NCI-H82 treated with DMSO at 0.1 percent for 48 hours (cell line): ENCODE data around the gene TMEM196.

Experiments used
- DNase-seq: peaks from one replicate; lab custom pipeline; 2025; ENCODE audit not compliant: unreplicated experiment; lab: John Stamatoyannopoulos, UW

Gene TMEM196

DNA sequence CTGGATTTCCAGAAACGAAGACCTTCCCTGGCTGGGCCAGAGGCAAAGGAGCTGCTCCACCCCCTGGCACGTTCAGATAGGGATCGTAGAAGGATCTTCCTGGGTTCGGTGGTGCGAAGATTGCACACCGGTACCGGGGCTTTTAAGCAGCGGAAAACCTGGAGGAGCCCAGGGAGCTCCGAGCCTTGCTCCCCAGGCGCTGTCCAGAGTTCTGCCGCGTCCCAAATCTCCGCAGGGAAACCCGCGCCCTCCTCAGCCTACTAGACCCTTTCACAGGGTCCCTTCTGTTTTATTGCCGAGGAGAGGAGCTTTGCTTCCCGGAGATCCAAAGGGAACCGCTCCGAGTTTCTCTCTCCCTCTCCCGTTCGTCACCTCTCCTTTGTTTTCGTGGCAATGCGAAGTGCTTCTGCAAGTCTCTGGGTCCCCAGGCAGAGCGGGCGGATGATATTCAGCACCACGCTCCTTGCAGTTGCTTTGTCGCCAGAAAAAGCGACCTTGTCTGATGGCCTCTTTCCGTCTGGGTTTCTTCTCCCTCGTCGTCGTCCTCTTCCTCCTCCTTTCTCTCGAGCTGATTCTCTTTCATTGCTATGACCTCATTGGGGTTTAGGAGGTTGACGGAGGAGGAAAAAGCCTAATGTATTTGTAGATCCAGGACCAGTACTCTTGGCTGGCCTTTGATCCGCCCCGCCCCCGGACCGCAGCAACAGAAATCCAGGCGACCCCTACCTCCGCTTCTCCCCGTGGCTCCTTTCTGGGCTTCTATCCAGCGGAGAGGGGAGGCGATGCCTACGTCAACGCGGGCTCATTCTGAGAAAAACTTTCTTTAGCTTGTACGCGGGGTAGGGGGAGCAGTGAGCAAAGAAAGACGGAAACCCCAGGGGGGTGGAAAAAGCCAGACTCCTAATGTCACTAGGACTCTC is at the start of gene TMEM196:
Gene TMEM196, minus strand, starts transcription at position 777 of the 920 bp plus-strand sequence. CDS start 921 bp downstream, outside the sequence.
- no peak for DNase-seq

DNA sequence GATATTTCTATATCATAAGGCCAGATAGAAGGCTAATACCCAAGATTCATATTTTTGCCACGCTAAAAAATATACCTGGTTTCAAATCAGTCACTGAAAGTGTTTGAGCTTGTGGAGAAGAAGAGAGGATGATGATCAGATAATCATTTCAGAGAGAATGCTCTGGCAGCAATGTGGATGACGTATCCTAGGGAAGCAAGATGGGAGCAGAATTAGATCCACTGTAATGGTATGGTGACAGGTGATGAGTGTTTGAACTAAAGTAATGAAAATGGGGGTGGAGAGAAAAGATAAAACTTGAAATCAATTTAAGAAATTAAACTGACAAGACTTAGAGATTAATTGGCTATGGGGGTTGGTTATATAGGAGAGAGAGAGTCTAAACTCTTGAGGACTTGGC is 42.7 kb upstream of the TMEM196 start:
- DNase-seq = no peak

DNA sequence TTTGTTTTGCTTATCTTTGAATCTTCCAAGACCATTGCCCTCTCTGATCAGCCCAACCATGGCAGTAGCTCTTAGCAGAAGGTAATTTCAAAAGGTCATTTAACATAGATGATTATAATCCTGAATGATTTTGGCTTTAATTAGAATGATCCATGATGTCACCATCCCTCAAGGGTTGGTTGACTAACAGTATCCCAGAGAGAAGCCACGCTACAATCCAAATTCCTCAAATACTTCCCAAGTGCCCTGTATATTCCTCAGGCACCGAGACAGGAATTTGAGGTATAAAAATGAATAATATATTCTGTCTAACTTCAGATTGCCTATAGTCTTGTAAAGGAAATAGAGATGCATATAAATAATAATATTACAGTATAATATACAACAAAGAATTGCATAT is 42.1 kb upstream of the TMEM196 start:
- no peak for DNase-seq

- no peak for DNase-seq
Measured at GRCh38 chr7:19814776-19815175, 41.4 kb upstream of the TMEM196 start.

- DNase-seq = no peak
Measured at GRCh38 chr7:19811386-19811785, 38.0 kb upstream of the TMEM196 start.

- DNase-seq = no peak
Measured at GRCh38 chr7:19798986-19799385, 25.6 kb upstream of the TMEM196 start.

- DNase-seq = no peak
Measured at GRCh38 chr7:19783541-19783940, 10.1 kb upstream of the TMEM196 start.

DNA sequence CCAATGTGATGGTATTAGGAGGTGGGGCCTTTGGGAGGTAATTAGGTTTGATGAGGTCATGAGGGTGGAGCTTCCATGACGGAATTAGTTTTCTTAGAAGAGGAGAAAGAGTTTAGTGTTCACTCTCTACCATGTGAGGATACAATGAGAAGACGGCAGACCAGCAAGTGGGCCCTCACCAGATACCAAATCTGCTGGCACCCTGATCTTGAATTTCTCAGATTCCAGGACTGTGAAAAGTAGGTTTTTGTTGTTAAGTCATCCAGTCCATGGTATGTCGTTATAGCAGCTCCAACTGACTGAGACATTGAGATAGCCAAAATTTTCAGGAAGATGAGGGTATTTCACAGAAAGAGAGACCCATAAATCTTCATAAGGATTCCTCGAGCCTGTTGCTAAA is 3.6 kb upstream of the TMEM196 start:
- DNase-seq = no peak

- no peak for DNase-seq
Measured at GRCh38 chr7:19775578-19775977, 2.2 kb upstream of the TMEM196 start.

DNA sequence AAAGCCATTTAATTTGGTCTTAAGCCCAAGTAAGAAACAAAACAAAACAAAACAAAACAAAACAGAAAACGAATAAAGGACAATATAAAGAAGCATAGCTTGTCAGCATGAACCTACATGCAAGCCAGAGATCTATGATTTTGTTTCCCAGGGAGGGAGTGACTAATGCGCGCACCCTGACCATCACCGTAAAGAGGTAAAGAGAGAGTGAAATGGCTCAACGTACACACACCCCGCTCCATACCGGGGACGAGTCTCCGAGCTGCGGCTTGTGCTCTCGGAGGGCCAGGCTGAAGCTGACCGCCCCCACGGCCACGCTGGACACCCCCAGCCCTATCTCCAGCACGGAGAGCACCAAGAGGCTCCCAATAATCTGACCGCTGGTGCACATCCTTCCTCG is 1.1 kb downstream of the TMEM196 start:
- no peak for DNase-seq

DNA sequence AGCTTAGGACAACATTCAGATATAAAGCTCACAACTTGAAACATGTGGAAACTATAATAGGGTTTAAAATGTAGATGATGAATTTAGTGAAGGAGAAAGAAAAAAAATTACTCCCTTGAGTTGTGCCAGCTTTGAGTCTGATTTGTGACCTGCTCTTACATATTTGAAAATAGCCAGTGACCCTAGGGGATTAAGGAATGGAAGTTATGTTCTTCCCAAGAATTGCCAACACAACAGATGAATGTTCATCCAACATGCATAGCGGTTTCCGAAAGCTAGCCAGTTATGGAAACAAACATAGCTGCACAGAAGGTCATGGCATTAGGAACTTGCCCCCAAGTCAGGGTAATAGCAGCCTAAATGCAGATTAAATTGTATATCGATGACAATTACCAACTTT is 10.8 kb downstream of the TMEM196 start:
- no peak for DNase-seq

DNA sequence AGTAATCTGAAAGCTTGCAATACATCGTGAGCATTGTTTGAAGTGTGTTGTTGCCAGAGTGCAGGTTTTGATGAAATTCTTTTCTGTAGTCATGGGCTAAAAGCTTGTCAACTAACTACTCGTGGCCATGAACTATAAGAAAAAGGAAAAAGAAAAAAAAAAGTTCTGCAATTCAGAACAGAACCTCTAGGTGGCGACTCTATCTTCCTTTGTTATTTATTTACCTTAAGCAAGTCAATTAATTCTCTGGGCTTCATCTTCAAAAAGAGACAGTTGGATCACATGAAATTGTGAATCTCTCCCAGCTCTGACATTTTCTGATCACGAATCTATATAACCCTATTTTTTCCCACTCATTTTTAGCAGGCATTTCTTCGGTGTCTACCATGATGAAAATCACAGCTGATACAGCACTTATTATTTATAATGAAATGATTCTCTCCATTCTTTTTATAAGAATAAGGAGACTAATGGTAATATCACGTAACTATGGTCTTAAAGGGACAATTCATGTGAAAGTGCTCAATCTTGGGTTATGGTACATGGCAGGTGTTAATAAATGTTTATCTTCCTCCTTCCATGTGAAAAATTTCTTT is 18.8 kb downstream of the TMEM196 start:
- DNase-seq = peak; percentile 25

DNA sequence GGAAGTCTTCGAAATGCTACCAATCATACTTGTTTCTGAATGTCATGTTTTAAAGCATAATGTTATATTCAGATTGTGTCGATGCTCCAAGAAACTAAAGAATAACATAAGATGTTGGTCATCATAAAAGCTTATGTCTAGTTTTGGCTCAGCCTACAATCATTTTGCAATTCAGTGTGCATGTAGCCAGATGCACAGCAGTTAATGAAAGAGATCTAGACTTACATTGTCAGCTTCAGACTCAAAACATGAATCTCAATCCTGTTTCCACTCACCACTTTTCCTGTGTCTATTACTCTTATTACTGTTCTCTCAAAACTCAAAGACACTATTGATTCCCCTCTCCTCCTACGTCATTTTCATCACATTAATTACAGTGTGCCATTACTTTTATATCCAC is 21.4 kb downstream of the TMEM196 start:
- no peak for DNase-seq

DNA sequence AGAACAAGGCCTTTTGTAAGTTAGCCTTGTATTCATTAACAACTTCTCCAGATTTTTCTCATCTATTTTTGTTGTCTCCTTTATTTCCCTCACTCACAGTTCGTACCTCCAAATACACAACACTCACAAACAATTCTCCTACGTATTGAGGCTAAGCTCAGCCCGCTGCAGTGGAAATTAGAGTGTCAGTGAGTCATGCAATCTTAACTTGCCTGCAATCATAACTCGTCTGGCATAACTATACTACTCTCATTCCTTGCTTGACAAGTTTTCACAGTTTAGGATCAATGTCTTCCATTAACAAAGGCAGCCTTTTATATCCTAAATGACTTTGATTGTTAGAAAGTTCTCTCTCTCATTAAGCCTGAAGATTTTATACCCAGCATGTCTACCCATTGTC is 23.8 kb downstream of the TMEM196 start:
- DNase-seq = no peak

- DNase-seq = peak; percentile 46
Measured at GRCh38 chr7:19747740-19748339, 25.6 kb downstream of the TMEM196 start.

- no peak for DNase-seq
Measured at GRCh38 chr7:19744075-19744474, 29.3 kb downstream of the TMEM196 start.

DNA sequence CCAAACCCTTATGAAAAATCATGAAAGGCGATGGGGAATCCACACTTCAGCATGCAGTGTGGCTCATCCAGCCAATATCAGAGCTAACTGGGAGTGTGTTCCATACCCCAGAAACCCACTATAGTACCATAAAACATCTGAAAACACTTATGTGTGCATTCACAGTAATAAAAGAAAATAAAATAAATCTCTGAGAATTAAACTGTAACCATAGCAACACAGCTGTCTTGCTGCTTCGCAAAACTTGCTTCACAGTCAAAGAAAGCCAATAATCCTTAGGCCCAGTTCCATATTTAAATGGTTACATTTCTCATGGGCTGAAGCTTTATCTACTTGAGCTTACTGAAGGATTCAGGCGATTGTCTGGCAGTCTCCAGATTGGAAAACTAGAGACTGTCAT is 44.7 kb downstream of the TMEM196 start:
- DNase-seq = no peak

- DNase-seq = no peak
Measured at GRCh38 chr7:19725770-19726169, 47.6 kb downstream of the TMEM196 start.

- no peak for DNase-seq
Measured at GRCh38 chr7:19715499-19715898, 57.9 kb downstream of the TMEM196 start.

DNA sequence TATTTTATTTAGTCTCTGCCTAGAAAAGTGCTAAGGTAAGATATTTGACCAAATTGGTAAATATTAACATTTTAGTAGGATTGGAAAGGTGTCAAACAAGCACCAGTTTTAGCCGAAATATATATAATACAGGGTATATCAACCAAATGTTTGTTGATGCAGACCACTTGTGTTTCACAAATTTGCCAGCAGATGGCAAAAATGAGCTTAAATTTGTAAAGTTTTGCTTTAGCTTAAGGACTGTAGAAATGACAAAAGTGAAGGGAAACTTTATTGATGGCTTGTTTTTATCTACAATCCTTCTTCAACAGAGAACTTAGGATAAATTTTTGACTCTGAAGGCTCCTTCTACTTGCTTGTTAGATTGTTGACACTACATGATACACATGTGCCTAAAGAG is 59.7 kb downstream of the TMEM196 start:
- no peak for DNase-seq

DNA sequence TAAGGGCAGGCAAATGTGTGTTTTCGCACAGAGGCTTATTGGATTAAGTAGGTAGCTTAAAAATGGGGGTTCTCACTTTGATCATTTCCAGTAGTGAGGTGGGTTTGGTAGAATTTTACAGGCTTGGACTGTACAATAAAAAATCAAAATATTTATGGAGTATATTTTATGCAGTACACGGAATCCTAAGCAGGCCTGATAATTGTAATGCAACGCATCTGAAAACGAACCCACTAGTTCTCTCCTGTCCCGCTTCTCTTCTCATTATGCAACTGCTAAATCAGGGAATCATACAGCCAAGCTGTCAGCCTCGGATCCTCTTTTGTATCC is 64.2 kb downstream of the TMEM196 start:
- DNase-seq = no peak
